LHCN-M2 (cell line): ENCODE data around the gene SRRT. TPM values are rescaled to one million over a fixed set of nuclear protein-coding genes. Genes with fewer than 3 reads are reported as not detected.
"Not testable (repeated sequence)": the region's sequence is repeated elsewhere in the genome, so short reads cannot be mapped to it uniquely, and the experiment has no call there.

Source experiments
- DNase-seq: peaks from one replicate; pipeline ENCODE4 v3.0.0-alpha.2; 2012; ENCODE audit warnings: low read depth
- total RNA-seq: library from RNA; depleted of rRNA; stranded (reverse); fragments of >200 nt; gene quantifications from 2 replicates; pipeline ENCODE4 v1.2.3, GENCODE V29; 2014

The SRRT gene
- total RNA-seq, 1 experiment from 2014 or later = 121 TPM

DNA sequence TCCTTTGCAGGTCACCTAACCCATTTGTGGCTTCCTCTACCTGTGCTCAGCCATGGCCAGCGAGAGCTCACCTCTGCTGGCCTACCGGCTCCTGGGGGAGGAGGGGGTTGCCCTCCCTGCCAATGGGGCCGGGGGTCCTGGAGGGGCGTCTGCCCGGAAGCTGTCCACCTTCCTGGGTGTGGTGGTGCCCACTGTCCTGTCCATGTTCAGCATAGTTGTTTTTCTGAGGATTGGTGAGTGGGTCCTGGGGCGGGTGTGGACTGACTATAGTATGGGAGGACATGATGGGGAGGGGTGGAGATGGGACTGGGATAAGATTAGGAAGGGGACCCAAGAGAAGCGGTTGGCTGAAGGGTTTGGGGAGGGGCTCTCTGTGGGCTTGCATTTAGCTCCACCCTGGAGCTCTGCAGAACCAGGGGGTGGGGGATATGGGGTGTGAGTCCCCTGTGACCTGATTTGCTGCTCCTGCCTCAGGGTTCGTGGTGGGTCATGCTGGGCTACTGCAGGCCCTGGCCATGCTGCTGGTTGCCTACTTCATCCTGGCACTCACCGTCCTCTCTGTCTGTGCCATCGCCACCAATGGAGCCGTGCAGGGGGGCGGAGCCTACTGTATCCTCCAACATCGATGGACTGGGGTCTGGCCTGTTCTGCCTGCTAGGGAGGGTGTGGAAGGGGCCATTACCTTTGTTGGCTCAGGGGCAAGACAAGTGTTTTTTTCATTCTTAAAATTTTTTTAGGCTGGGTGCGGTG lies 20.6 kb upstream of the SRRT start:
- DNase-seq = no peak

DNA sequence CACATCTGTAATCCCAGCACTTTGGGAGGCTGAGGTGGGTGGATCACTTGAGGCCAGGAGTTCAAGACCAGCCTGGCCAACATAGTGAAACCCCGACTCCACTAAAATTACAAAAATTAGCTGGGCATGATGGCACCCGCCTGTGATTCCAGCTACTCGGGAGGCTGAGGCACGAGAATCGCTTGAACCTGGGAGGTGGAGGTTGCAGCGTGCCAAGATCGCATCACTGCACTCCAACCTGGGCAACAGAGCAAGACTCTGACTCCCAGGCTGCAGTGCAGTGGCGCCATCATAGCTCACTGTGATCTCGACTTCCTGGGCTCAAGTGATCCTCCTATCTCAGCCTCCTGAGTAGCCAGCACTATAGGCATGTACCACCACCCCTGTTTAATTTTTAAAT lies 20.0 kb upstream of the SRRT start:
- DNase-seq = not testable (repeated sequence)

GRCh38 chr7:100855515-100855914 lies 19.4 kb upstream of the SRRT start:
- no peak for DNase-seq

GRCh38 chr7:100856871-100857282 lies 18.0 kb upstream of the SRRT start:
- no peak for DNase-seq

GRCh38 chr7:100859856-100860255 lies 15.0 kb upstream of the SRRT start:
- no peak for DNase-seq

DNA sequence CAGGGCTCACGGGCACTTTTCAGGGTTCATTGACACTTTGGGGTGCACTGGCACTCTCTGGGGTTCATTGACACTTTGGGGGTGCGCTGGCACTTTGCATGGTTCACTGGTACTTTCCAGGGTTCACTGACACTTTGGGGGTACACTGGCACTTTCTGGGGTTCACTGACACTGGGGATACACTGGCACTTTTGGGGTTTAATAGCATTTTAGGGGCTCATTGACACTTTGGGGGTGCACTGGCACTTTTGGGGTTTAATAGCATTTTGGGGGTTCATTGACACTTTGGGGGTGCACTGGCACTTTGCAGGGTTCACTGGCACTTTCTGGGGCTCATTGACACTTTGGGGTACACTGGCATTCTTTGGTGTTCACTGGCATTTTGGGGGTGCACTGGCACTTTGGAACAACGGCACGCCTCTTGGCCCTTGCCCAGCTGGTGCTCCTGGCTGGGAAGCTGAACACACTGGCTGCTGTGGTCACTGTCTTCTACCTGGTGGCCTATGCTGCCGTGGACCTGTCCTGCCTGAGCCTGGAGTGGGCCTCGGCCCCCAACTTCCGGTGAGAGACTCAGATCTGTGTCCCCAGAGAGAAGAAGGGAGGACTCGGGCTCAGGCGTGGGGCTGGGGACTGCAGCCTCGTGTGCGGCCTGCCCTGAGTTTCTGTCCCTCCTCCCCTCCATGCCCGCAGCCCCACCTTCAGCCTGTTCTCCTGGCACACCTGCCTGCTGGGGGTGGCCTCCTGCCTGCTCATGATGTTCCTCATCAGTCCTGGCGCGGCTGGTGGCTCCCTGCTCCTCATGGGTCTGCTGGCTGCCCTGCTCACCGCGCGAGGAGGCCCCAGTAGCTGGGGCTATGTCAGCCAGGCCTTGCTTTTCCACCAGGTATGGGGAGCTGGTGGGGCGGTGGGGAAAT lies 13.9 kb upstream of the SRRT start:
- DNase-seq = no peak

GRCh38 chr7:100861616-100861985 lies 13.3 kb upstream of the SRRT start:
- DNase-seq = no peak

- no peak for DNase-seq
Observed at GRCh38 chr7:100863406-100863950, 11.4 kb upstream of the SRRT start.

GRCh38 chr7:100864263-100864845 lies 10.5 kb upstream of the SRRT start:
- DNase-seq = no peak

- no peak for DNase-seq
Observed at GRCh38 chr7:100865372-100865911, 9.5 kb upstream of the SRRT start.

DNA sequence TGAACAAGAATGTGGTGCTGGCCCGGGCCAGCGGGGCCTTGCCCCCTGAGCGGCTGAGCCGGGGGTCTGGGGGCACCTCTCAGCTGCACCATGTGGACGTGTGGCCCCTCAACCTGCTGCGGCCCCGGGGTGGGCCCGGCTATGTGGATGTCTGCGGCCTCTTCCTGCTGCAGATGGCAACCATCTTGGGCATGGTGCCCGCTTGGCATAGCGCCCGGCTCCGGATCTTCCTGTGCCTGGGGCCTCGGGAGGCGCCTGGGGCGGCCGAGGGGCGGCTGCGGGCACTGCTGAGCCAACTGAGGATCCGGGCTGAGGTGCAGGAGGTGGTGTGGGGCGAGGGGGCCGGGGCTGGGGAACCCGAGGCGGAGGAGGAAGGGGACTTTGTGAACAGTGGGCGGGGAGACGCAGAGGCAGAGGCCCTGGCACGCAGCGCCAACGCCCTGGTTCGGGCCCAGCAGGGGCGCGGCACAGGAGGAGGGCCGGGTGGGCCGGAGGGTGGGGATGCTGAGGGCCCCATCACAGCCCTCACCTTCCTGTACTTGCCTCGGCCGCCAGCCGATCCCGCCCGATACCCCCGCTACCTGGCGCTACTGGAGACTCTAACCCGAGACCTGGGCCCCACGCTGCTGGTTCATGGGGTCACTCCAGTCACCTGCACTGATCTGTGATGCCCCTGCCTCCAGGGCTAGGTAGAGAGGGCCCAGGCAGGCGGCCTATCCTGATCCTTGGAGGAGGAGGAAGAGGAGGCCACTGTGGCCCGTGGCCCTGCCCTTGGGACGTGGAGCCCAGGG lies 8.8 kb upstream of the SRRT start:
- DNase-seq = peak; percentile 71

DNA sequence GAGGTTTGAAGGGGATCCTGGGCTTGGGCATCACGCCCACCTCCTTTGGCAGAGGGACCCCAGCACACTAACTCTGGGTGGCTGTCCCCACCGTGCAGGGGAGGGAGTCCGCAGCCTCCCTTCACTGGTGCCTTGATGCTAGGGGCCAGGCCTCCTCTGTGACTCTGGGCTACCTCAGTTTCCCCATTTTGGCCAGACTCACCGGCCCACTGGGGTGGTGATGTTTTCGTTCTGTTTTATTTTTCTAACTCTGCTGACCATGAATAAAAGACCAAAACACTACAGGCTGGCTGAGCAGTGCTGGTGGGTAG lies 8.2 kb upstream of the SRRT start:
- DNase-seq = no peak

GRCh38 chr7:100867040-100867775 lies 7.7 kb upstream of the SRRT start, which contains the start of gene TRIP6:
Gene TRIP6, plus strand, starts transcription at chr7:100867387. Its CDS starts 111 bp downstream, at chr7:100867498.
- peak; percentile 97 for DNase-seq

DNA sequence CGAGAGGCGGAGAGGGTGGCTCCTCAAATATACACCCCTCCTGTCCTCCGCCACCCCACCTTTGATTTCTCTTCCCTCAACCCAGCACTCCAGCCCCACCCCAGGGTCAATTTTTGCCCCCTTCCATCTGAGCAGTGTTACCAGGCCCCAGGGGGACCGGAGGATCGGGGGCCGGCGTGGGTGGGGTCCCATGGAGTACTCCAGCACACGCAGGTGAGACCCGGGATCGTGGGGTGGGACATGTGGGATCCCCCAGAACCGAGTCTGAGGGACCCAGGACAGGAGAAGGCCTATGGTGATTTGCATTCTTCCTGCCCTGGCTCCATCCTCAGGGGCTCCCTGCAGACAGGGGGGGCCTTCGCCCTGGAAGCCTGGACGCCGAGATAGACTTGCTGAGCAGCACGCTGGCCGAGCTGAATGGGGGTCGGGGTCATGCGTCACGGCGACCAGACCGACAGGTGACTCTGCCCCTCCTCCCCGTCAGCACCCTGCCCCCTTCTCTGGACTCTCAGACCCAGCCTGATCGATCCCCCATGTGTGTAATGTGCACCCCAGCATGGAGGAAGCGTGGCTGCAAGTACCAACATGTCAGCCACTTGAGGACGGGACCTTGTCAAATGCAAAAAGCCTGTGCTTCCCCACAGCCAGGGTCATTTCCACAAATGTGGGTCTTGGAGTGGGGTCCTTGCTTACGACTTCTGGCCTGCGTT lies 7.0 kb upstream of the SRRT start:
- no peak for DNase-seq

- DNase-seq = no peak
Observed at GRCh38 chr7:100873599-100874299, 1.2 kb upstream of the SRRT start.

DNA sequence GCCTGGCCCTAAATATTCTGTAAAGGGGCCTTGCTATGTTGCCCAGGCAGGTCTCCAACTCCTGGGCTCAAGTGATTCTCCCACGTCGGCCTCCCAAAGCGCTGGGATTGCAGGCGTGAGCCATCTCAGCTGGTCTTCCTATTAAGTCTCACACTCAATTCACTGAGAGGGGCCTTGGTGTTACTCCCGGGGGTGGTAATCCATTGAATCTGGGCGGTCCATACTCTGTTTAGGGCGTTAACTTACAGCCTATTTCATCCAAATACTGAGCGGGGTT lies 665 bp upstream of the SRRT start:
- no peak for DNase-seq

- DNase-seq = no peak
Observed at GRCh38 chr7:100875356-100875751, 451 bp downstream of the SRRT start.

DNA sequence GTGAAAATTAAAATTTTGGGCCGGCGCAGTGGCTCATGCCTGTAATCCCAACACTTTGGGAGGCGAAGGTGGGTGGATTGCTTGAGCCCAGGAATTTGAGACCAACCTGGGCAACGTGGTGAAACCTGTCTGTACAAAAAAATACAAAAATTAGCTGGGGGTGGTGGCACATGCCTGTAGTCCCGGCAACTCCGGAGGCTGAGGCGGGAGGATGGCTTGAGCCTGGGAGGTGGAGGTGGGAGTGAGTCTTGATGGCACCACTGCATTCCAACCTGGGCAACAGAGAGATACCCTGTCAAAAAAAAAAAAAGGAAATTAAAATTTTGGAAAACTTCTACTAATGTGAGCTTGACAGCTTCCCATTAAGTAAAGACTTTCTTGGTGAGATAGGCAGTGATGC lies 3.1 kb downstream of the SRRT start:
- DNase-seq = no peak

GRCh38 chr7:100878685-100879084 lies 3.8 kb downstream of the SRRT start:
- DNase-seq = no peak
